Measurements from ENCODE around the gene FNDC11.

FNDC11 gene

GRCh38 chr20:63540417-63541186, 13.4 kb upstream of the FNDC11 start:
- no peak for DNase-seq (ENCODE audit: low spot score)

DNA sequence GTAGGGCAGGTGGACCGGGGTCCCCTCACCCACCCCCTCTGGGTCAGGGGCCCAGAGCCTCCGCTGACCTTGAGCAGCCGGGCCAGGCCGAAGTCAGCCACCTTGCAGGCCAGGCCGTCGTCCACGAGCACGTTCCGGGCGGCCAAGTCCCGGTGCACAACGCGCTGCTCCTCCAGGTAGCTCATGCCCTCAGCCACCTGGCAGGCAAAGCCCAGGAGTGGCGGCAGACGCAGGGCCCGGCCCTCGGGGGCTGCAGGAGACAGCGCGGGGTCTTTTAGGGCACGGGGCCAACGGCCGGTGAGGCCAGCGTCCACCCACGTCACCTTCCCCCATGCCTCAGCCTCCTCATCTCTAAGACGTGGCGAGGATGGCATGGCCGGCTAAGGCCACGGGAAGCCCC, 12.6 kb upstream of the FNDC11 start:
- DNase-seq (ENCODE audit: low spot score): no peak

GRCh38 chr20:63542031-63542559, 11.9 kb upstream of the FNDC11 start:
- DNase-seq (ENCODE audit: low spot score): no peak

DNA sequence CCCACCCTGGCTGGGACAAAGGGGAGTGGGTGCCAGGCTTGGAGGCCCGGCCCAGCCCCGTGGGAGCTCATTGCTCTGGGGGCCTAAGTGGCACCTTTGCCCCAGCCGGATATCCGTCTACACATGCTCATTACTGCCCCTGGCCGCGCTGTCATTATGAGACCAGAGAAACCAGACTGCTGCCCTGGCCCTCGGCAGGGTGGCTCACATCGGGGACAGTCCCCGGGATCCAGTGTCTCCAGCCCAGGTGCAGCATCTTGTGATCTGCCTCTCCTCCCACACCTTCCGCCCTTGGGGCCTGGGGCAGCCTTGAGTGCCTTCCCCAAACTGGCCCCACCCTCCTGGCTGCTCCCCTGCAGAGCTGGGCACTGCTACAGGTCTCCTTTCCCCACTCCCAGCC, 11.3 kb upstream of the FNDC11 start:
- no peak for DNase-seq (ENCODE audit: low spot score)

DNA sequence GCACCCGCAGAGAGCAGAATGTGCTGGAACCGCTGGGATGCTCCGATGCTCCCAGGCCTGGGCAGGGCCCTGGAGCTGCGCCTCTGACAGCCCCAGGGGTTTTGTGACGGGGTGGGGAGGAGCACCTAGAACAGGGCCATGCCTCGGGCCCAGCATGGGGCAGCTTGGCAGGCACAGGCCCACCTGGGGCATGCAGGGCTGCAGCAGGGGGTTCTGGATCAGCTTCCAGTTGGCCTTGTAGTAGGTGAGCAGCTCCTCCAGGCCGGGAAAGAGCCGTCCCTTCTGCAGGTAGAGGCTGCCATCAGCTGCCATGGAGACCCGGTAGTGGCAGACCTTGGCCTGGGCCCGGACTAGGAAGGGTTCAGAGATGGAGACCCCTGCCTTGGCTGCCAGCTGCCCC, 10.8 kb upstream of the FNDC11 start:
- no peak for DNase-seq (ENCODE audit: low spot score)

DNA sequence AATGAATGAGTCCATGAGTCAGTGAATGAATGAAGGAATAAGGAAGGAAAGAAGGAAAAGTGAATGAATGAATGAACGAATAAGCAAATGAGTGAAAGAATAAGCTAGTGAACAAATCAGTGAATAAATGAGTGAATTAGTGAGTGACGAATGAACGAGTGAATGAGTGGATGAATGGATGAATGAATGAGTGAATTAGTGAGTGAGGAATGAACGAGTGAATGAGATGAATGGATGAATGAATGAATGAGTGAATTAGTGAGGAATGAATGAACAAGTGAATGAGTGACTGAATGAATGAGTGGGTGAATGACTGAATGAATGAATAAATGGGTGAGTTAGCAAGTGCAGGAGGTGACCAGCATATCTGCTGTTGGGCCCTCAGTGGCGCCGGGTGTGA, 10.2 kb upstream of the FNDC11 start:
- DNase-seq (ENCODE audit: low spot score): no peak

DNA sequence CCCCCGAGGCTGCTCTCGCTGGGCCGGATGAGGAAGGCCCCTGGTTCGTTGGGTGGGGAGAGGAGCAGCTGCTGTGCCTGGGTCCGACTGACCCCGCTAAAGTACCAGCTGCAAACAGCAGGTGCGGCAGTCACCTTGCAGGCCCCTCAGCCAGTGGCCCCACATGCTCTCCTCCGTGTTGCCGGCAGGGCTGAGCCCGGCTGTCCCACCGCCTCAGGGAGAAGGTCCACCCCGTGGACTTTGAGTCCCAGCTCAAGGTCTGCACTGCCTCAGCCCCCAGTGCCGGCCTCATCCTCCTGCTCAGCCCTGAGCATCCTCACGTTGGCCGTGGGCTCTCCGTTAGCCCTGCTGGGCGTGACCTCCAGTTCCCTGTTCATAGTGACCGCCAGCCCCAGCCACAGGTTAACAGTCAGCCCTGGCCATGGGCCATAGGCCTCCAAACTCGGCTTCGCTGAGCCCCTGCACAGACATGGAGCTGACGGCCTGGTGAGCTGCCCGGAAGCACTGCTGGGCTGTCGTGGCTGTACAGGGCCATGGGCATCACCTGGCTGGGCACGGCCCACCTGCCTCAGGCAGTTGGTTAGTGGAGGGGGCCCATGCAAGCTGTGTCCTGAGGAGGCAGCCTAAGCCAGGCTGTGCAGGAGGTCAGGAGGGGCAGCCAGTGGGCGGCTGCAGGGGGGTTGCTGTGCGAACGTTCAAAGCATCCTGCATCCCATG, 9.6 kb upstream of the FNDC11 start:
- no peak for DNase-seq (ENCODE audit: low spot score)

GRCh38 chr20:63544958-63545516, 8.9 kb upstream of the FNDC11 start:
- DNase-seq (ENCODE audit: low spot score): no peak

- no peak for DNase-seq (ENCODE audit: low spot score)
Observed at GRCh38 chr20:63545814-63546213, 8.1 kb upstream of the FNDC11 start.

DNA sequence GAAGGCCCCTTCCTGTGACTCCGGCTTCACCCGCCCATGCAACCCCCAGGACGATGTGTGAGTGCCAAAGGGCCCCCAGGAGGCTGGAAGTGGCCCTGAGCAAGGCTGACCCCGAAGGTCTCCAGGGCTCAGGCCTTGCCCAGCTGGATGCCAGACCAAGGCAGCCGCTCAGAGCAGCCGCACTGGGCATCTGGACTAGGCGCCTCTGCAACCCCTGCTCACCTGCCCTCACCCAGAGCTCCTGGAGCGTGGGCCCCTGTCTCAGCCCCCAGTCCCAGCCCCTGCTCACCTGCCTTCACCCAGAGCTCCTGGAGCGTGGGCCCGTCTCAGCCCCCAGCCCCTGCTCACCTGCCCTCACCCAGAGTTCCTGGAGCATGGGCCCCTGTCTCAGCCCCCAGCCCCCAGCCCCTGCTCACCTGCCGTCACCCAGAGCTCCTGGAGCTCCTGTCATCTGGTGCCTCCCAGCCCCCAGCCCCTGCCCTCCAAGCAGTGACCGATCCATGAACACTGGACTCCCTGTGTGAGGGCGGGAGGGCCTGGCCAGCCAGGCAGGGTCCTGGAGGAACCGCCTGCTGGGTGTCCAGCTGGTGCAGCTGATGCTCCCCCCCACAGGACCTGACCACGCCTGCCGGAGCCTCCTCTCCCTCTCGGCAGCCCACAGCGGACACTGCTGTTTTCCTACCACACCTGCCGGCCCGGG, 7.6 kb upstream of the FNDC11 start:
- DNase-seq (ENCODE audit: low spot score): no peak

- DNase-seq (ENCODE audit: low spot score): no peak
Observed at GRCh38 chr20:63546956-63547724, 6.8 kb upstream of the FNDC11 start.

DNA sequence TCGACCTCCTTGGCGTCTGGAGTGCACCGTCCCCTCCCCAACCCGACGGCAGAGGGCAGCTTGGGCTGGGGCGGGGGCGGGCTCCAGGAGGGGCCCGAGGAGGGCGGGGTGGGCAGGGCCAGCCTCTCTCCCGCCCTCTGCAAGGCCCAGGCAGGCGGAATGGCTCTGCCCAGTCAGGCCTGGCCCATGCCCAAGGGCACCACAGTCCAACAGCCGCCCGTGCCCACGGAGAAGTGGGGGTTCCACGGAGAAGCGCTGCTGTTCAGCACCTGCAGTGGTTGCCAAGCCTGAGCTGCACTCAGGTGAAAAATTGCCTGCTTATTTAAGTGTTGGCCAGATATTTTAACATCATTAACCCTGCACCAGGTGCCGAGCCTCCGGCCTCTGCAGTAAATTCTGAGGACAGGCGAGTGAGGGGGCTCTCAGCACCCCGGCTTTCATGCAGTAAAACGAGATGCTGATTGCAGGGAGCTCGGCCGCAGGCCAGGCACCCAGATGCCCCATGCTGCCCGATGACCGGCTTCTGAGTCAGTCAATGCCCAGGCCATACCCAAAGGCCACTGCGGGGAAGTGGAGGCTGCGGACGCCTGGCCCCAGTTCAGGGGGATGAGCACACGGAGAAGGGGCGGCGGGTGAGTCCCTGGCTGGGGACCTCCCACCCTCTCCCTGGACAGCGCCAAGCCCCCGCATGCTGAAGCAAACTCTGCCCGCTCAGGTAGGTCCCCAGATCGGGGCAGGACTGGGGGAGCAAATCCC, 6.1 kb upstream of the FNDC11 start, which contains the start of gene SRMS:
Gene SRMS, minus strand, starts transcription at position 25 of the 756 bp plus-strand sequence. CDS start 286 bp downstream, outside the sequence.
- DNase-seq (ENCODE audit: low spot score): no peak

DNA sequence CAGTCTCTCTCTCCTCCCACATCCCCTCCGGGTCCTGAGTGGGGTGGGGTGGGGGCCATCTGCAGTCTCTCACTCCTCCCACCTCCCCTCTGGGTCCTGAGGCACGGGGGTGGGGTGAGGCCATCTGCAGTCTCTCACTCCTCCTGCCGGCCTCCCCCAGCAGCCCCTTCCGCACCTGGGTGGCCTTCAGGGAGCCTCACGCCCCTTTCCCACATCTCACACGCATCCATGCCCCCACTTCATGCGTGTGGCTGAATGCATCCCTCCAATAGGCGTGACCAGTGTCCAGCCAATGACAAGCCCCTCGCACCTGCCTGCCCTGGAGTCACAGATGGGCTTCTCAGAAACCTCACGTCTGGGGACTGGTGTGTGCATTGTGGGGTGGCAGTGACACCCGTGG, 5.4 kb upstream of the FNDC11 start:
- no peak for DNase-seq (ENCODE audit: low spot score)

DNA sequence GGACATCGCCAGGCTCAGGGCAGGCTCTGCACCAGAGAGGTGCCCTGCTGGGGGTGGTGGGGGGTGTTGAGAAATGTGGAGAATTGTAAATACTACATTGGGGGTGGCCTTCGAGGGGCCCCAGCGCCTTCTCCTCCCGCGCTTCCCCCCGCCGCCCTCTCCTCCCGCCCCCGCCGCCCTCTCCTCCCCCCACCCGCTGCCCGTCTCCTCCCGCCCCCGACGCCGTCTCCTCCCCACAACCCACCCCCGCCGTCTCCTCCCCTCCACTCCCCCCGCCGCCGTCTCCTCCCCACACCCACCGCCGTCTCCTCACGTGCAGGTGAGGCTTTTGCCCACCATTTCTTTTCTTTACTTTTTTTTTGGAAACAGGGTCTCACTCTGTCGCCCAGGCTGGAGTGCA, 4.9 kb upstream of the FNDC11 start:
- DNase-seq (ENCODE audit: low spot score): no peak

GRCh38 chr20:63549679-63550282, 4.2 kb upstream of the FNDC11 start:
- DNase-seq (ENCODE audit: low spot score): no peak

DNA sequence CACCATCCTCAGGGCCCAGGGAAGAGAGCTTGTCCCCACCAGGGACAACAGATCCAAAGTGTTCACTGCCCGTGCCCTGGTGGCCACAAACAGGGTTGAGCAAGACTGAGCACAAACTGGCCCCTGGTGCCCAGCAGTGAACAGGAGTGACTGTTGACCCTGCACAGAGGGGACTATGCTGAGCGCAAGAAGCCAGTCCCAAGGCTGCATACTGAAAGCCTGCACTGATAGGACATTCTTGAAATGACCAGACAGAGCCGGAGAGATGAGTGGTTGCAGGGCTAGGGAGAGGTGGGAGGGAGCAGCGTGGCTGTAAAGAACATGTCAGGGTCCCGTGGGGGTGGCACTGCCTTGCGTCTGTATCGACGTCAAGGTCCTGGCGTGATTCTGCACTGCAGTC, 2.9 kb upstream of the FNDC11 start:
- DNase-seq (ENCODE audit: low spot score): no peak

- no peak for DNase-seq (ENCODE audit: low spot score)
Observed at GRCh38 chr20:63552481-63553249, 1.3 kb upstream of the FNDC11 start.

DNA sequence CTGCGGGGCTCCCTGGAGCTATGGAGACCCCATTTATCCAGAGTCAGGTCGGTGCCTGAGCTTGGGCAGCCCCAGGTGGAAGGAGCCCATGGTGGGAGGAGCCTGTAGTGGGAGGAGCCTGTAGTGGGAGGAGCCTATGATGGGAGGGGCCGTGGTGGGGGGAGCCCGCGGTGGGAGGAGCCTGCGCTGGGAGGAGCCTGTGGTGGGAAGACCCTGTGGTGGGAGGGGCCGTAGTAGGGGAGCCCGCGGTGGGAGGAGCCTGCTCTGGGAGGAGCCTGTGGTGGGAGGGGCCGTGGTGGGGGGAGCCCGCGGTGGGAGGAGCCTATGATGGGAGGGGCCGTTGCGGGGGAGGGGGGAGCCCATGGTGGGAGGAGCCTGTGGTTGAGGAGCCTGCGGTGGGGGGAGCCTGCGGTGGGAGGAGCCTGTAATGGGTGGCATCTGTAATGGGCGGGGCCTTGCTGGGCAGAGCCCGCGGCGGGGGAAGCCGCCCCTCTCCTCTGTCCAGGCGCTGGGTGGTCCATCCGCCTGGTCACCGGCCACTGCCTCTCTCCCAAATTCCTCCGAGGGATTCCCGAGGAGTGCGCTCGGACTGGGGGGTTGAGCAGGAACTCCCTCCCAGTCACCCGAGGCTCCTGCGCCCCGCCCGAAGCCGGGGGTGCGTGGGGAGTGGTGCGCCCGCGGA, 567 bp upstream of the FNDC11 start:
- peak; percentile 67 for DNase-seq (ENCODE audit: low spot score)

Data from hematopoietic multipotent progenitor cell treated with erythropoietin and hydrocortisone succinate and interleukin-3 and kit ligand, for 15 days (in vitro differentiated cells).